Transverse colon (tissue), 4 donors: Measurements from ENCODE around the gene CD72.

Experiments
- EP300 ChIP-seq: sonication (generic); formaldehyde crosslinking; IDR thresholded peaks from one replicate; pipeline ENCODE4 v1.6.1; 2017; ENCODE audit warnings: antibody characterized with exemption, low read depth
- POLR2A ChIP-seq: fragments of 450-650 bp; IDR thresholded peaks from one replicate; pipeline ENCODE4 v1.6.1; 2016; ENCODE audit warnings: antibody characterized with exemption, mild to moderate bottlenecking, moderate library complexity
- POLR2AphosphoS5 ChIP-seq, 3 donors: sonication (generic); formaldehyde crosslinking; IDR thresholded peaks; one replicate each; pipeline ENCODE4 v1.6.1; 2016; ENCODE audit warnings: antibody characterized with exemption in 3 of 3
- TF ChIP-seq, protein P1 (sequence below), 5 experiments: fragments of 200-600 bp in 3 of 5; fragments of 450-650 bp in 2 of 5; sonication (generic) in 3 of 5; IDR thresholded peaks; 1 replicate in 2 of 5; 2 replicates in 3 of 5; pipeline ENCODE4 v1.5.1; 2016 to 2017; ENCODE audit warnings: antibody characterized with exemption in 5 of 5, inconsistent platforms in 3 of 5, mild to moderate bottlenecking in 2 of 5, moderate library complexity in 1 of 5

DNA sequence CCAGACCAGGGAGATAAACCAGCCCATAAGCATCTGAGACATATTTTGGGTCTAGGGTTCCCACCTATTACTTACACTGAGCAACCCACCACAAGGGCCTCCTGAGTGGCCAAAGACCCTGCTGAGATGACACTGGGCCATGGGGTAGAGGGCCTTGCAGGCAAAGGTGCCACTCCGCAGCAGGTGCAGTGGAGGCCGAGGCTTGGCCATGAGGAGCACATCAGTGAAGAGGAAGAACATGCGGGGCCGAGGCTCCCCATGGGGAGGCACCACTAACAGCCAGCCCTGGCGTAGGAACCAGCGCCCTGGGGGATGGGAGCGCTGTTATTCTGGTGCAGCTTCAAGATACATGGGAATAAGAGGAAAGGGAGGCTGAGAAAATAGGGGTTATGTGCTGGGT, 44.2 kb upstream of the CD72 start:
- TF ChIP-seq POLR2A = no peak
- TF ChIP-seq POLR2AphosphoS5 (IDR thresholded peaks at IDR 0.05) = no peak
- TF ChIP-seq, protein P1, sequence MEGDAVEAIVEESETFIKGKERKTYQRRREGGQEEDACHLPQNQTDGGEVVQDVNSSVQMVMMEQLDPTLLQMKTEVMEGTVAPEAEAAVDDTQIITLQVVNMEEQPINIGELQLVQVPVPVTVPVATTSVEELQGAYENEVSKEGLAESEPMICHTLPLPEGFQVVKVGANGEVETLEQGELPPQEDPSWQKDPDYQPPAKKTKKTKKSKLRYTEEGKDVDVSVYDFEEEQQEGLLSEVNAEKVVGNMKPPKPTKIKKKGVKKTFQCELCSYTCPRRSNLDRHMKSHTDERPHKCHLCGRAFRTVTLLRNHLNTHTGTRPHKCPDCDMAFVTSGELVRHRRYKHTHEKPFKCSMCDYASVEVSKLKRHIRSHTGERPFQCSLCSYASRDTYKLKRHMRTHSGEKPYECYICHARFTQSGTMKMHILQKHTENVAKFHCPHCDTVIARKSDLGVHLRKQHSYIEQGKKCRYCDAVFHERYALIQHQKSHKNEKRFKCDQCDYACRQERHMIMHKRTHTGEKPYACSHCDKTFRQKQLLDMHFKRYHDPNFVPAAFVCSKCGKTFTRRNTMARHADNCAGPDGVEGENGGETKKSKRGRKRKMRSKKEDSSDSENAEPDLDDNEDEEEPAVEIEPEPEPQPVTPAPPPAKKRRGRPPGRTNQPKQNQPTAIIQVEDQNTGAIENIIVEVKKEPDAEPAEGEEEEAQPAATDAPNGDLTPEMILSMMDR (IDR thresholded peaks at IDR 0.05) = no peak
- no peak for TF ChIP-seq EP300
